Effector CD8-positive, alpha-beta T cell (primary cell): Measurements from ENCODE around the gene EIF4G3.
"Not testable (repeated sequence)": the region's sequence is repeated elsewhere in the genome, so short reads cannot be mapped to it uniquely, and the experiment has no call there.

Experiments used
- DNase-seq: peaks from one replicate; lab custom pipeline; 2025; lab: John Stamatoyannopoulos, UW

Gene EIF4G3

DNA sequence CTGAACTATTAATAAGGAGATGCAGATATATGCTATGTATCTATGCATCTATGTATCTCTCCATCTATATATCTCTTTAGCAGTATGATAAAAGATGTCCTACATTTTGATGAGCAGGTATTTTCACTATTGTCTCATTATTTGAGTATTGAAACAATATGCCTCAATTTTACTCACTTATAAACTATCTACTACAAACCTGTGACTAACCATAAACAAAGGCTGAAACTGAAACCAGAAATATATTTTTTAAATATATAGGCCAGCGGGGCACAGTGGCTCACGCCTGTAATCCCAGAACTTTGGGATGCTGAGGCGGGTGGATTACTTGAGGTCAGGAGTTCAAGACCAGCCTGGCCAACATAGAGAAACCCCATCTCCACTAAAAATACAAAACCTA lies 22.0 kb downstream of the EIF4G3 start:
- no peak for DNase-seq

DNA sequence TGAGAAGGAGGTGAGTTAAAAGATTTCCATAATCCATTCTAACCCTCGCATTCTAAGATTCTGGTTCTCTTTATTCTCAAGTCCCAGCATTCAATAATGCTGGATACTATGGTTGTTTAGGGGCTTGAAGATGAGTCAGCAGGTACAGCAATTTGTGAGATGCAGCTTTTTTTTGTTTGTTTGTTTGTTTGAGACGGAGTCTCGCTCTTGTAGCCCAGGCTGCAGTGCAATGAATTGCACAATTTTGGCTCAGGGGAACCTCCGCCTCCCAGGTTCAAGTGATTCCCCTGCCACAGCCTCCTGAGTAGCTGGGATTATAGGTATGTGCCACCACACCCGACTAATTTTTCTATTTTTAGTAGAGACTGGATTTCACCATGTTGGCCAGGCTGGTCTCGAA lies 23.3 kb downstream of the EIF4G3 start:
- no peak for DNase-seq

DNA sequence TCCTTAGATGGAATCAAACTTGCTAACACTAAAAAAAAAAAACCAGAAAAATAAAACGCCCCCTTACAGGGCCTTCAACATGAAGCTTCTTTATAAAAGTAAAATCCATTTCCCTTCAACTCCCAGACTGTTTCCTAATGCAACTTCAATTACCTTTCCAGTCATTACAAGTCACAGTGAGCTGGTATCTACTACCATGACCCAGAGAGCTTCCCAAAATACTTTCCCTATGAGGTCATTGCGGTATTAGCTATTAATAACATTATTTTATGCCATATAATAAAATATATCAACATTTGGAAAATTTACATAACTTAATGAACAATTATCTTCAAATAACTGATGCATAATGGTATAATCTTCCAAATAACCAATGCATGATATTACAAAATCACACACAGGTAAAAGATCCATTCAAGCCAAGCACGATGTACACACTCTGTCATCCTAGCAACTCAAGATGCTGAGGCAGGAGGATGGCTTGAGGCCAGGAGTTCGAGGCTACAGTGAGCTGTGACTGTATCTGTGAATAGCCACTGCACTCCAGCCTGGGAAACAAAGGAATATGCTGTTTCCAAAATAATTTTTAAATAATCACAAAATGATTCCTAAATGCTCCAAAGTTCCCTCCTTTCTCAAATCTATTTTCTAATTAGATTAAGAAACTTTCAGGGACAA lies 24.1 kb downstream of the EIF4G3 start:
- DNase-seq: no peak

DNA sequence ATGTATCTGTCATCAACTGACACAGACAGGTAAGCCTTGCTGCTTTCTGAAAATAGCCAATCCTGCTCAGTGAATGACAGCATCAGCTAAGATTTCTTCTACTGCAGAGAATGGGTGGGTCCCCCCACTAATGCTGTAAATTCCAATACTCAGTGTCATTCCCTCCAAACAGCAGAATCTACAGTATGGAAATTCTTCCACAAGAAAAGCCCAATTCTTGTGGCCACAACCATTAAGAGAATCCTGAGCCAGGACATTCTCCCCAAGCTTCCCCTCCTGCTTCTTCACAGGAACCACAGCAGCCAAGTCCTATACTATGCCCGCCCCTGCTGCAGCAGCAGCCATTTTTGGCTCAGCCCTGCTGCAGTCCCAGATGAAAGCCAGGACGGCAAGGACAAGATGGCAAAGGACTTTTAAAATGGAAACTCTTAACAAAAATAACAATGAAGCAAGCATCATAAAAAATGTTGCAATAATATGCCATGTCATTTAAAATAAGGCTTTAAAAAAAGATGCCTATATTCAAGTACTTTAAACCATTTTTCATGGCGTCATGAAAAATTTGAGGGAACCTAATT lies 26.8 kb downstream of the EIF4G3 start:
- DNase-seq: no peak

DNA sequence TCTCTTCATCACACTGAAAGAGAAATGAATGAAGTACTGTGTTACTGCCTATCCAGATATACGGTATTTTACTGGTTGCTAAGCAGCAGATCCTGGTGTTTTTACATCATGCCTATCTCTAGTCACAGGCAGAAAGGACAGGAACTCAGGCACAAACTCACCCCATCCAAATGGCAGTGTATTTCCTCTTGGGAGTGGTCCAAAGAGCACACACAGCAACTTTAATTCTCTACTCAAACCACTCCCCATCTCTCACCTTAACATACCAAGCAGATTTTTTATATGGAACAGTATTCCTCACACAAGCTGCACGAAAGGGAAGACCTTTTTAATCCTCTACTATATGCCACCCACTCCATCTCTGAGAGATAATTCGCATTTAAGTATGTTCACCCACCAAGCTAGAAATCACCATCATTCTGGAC lies 27.3 kb downstream of the EIF4G3 start:
- DNase-seq: no peak

DNA sequence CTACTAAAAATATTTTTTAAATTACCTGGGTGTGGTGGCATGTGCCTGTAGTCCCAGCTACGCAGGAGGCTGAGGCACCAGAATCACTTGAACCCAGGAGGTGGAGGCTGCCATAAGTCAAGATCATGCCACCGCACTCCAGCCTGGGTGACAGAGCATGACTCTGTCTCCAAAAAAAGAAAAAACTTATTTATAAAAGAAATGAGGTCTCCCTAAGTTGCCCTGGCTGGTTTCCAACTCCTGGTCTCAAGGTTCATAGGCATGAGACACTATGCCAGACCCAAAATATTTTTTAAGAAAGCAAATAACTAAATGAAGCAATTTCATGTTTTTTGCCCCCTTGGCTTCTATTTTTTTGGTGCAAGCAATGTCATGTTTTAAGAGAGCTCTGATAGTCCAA lies 32.9 kb downstream of the EIF4G3 start:
- no peak for DNase-seq

DNA sequence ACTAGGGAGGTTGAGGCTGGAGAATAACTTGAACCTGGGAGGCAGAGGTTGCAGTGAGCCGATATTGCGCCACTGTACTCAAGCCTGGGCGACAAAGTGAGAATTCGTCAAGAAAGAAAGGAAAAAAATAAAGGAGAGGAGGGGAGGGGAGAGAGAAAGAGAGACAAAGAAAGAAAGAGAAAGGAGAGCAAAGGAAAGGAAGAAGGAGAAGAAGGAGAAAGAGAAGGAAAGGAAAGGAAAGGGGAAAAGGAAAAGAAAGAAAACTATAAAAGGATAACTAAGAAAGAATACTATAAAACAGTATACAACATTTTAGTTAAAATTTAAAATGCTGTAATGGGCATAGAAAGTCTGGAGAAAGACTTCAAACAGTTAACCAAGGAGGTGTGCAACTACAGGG lies 33.6 kb downstream of the EIF4G3 start:
- no peak for DNase-seq

DNA sequence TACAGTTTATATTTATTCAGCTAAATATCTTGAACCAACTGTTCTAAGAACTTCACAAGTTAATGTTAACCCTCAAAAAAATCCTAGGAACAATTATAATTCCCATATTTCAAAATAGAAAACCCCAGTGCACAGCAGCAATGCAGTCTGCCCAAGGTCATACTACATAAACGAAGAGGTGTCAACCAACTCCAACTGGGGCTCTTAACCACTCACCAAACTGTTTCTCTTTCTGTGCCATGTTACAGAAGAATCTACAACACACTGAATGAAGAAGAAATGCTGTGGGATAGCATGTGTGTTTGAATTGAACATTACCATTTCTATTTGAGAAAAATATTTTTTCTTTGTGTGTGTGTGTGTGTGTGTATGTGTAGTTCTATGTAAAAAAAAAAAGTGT lies 35.7 kb downstream of the EIF4G3 start:
- no peak for DNase-seq

DNA sequence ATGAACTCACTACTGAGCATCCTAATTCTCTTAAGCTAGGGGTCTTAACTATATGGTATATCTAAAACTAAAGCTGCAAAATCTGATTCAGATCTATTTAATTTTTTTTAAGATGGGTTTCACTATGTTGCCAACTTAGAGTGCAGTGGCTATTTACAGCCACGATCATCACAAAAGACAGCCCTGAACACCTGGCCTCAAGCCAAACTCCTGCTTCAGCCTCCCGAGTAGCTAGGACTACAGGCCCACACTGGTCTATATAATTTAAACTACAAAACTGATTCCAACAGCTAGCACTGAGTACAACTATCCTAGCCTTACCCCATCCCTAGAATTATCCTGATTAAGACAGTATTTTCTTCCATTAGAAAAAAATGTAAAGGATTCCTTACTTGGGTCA lies 37.1 kb downstream of the EIF4G3 start:
- DNase-seq: no peak

DNA sequence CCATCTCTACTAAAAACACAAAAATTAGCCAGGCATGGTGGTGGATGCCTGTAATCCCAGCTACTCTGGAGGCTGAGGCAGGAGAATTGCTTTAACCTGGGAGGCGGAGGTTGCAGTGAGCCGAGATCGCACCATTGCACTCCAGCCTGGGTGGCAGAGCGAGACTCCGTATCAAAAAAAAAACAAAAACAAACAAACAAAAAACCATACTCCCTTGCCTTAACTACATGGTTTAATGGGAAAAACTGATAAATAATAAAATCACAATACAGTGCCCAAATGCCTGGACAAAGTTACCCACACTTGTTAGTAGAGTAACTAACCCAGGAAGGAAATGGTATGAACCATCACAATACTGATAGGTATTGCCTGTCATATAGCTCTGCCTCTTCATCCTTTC lies 40.4 kb downstream of the EIF4G3 start:
- DNase-seq: not testable (repeated sequence)

DNA sequence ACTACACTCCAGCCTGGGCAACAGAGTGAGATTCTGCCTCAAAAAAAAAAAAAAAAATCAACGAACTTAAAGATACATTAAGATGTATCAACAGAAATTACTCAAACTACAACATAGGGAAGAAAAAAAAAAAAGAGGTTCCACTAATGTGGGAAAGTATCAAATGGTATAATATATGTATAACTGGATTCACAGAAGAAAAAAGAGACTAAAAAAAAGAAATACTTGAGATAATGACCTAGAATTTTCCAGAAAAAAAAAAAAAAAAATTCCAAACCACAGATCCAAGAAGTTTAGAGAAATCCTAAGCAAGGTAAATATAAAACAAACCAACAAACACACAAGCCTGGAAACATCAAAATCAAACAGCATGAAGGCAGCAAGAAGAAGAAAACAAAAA lies 45.5 kb downstream of the EIF4G3 start:
- DNase-seq: no peak

DNA sequence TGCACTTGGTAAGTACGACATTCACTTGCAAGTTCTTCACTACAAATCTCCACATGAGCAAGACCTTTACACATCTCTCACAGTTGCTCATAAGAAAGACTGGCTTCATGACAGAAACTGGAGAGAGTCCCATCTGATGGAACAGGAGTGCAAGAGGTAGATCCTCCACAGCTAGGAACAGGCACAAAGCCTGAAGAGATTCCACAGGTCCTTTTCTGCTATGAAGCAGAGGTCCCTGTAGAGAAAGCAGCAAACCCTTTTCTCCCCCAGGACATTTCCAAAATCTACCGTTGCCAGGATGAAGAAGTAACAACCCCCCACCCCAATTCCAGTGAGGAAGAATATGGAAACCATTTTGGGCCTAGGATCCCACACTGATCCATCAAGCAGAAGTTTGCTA lies 47.3 kb downstream of the EIF4G3 start:
- DNase-seq: no peak

DNA sequence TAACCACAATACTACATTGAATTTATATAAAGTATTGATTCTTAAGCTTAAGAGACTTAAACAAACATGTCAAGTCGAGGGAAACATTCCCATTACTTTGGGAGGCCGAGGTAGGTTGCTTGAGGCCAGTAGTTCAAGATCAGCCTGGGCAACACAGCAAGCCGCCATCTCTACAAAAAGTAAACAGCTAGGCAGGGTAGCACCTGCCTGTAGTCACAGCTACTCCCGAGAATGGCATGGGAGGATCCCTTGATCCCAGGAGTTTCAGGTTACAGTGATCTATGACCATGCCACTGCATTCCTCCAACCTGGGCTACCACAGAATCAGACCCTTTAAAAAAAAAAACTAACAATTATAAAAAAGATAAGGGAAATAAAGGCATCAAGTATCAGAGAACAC lies 50.4 kb downstream of the EIF4G3 start:
- DNase-seq: no peak

DNA sequence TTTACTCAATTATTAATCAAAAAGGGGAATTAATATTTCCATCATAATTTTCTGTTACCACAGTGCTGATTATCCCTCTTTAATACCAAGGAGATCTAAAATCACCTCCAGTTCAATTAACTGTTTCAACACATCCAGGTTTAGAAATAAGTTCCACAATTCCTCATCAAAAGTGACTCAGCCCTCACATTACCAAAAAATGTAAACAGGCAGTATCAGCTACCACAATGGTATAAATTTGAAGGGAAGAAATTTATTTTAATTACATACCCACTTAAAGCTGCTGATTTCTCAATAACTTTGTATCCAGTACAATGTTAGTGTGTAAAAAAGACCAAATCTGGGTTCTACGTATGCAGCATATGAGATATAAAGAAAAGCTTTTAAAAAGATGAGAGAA lies 51.9 kb downstream of the EIF4G3 start:
- DNase-seq: no peak

DNA sequence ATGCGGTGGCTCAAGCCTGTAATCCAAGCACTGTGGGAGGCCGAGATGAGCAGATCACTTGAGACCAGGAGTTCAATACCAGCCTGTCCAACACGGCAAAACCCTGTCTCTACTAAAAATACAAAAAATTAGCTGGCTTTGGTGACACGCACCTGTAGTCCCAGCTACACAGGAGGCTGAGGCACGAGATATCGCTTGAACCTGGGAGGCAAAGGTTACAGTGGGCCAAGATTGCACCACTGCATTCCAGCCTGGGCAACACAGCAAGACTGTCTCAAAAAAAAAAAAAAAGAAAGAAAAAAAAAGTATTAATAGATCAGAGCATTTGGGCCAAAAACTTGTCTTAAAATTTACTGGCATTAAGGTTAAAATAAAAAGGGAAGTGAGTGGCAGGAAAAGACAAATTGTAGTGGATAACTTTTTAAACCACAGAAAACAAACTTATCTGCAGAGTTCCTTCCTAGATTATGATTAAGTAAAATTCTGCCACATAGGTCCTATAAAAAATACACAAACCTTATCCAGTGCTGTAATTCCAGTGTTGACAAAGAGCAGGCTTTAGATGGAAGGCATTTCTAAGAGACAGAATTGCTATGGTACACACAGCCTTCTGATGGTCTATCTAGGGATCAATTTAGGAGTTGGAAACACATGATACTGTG lies 53.3 kb downstream of the EIF4G3 start:
- no peak for DNase-seq

DNA sequence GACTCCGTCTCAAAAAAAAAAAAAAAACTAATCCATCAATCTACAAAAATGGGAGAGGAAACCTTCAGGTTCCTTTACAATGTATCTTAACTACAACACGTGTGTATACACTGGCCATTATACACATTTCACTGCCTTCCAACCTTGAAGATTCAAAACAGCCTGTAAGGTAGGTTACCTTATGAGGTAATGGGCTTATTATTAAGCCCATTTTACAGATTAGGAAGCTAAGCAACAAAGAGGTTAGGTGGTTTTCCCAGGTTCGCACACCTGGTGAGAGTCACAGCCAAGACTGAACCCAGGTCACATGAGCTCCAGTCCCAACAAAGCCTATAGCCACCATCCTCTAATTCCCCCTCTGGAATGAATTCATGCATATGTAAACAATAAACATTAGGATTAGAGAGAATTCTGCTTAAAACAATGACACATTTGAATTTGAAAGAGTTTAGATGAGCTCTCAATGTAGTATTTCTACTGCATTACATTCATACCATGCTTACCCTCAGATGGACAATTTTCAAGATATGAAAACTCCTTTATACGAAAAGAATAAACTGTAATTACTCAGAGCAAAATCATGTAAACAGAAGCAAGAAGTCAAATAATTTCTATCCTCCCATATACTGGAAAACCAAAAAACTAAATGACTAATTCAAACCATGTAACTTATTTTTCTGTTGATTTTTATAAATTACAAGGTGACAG lies 54.8 kb downstream of the EIF4G3 start:
- no peak for DNase-seq

DNA sequence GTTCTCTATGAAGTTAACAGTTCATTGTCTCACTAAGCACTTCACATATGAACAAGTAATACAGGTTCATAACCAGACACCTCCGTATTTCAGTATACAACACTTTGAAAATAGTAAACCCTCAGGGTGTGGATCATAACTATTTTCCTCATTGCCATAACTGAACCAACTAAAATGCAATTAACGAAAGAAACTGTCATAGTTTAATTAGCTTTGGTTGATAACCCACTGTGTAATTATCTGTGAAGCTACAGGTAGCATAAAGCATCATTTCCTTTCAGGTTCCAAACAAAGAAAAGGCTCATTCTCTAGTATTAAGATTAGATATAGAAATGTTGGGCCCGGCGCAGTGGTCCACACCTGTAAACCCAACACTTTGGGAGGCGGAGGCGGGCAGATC lies 58.5 kb downstream of the EIF4G3 start:
- DNase-seq: no peak

DNA sequence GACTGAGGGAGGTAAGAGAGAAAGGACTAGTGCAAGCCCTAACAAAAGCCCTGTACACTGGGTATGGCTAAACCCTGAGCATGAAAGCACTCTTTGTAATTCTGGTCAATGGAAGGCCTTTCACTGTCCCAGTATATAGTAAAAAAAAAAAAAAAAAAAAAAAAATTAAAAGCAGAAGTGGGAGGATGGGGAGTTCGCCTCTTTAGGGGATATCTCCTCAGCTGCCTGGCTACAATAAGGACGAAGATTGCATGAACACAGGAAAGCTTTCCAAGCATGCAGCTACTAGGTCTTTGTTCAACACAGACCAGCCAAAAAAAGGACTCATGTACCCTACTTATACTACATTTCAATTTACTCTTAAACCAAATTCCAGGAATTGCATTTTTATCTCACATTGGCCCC lies 59.1 kb downstream of the EIF4G3 start:
- DNase-seq: no peak

DNA sequence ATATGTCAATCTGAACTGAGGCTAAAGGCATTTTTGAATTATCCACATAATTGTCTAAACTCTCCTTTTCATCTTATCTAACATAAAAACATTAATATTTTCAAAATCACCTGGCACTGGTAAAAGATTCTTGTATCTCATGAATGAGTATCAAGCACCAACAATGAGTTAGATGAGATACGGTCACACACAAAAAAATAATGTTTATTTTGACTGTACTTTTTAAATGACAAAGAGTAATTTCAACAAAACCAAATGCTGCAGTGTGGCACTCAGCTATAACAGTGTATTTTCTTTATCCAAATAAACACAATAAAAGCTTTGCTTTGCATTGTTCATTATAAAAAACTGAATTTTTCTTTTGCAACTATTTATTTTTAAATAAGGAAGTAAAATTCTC lies 59.5 kb downstream of the EIF4G3 start:
- no peak for DNase-seq

DNA sequence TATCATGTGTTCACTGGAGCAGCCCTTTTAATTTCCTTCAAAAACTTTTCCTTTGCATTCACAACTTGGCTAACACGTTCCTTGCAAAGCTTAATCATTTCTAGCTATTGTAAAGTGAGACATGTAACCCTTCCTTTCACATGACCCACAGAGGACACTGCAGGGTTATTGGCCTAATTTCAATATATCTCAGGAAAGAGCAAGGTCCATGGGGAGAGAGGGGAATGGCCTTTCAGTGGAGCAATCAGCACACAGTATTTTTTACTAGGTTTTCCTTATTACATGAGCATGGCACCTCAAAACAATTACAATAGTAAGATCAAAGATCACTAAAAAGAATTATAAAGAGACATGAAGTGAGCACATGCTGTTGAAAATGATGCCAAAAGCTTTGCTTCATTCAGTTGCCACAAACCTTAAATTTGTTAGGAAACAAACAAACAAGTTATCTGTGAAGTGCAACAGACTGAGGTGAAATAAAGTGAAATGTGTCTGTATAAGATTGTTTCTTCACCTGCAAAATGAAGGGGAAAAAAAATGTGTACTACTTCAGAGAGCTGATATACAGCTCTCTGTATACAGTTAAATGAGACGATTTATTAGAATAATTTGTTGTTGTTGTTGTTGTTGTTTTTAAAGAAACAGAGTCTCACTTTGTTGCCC lies 61.5 kb downstream of the EIF4G3 start:
- DNase-seq: no peak

DNA sequence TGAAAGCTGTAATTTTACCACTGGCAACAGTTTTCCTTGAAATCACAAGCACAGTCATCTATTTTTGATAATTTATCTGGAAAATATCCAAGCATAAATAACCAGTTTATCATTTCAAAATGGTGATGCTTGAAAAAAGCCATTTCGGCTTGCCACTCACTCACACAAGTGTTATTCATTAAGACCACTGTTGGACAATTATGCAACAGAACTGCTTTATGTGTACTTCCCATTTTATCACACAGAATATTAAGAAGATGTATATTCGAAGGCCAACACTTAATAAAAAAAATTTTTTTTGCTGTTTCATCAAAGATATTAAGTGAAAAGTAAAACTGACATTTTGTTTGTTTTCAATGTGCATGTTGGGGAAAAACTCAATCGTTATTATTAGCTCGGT lies 62.3 kb downstream of the EIF4G3 start:
- DNase-seq: no peak

DNA sequence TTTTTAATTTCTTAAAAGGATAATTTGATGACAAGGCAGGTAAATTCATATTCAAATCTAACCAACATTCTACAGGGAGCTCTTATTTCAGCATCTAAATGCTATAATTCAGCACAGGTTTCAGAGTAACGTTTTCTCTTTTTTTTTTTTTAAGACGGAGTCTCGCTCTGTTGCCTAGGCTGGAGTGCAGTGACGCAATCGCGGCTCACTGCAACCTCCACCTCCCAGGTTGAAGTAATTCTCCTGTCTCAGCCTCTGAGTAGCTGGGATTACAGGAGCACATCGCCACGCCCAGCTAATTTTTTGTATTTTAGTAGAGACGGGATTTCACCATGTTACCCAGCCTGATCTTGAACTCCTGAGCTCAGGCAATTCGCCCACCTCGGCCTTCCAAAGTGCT lies 66.5 kb downstream of the EIF4G3 start:
- DNase-seq: no peak

DNA sequence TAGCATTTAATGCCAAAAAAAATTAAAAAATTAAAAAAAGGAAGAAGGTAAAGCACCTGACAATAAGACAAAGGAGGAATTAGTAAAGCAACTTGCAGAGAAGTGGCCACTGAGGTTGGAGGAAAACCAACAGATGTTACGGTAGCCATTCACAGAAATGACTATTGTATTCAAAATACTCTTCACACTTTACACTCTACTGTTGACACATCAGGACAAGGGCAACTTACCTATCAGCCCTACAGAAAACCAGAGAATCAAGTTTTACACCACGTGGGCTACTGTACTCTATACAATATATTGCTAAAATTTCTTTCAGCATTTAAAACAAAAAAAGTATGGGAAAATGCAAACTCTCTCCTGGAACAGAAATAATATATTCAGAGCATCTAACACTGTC lies 70.0 kb downstream of the EIF4G3 start:
- DNase-seq: no peak
